Neural crest cell (in vitro differentiated cells): Measurements from ENCODE around the gene ANKS1A. TPM values are rescaled to one million over a fixed set of nuclear protein-coding genes. Genes with fewer than 3 reads are reported as not detected.

Source experiments
- DNase-seq: peaks from one replicate; pipeline ENCODE4 v3.0.0; 2021; ENCODE audit warnings: low read depth, mixed read lengths, low spot score
- H3K27ac Mint-ChIP-seq: one replicate; pipeline ENCODE4 v1.8.0; 2021; ENCODE audit warnings: mild to moderate bottlenecking, mixed read lengths; ENCODE audit not compliant: unreplicated experiment
- H3K27me3 Mint-ChIP-seq: 2 replicates; pipeline ENCODE4 v1.8.0; 2021; ENCODE audit warnings: low read depth, mild to moderate bottlenecking, mixed read lengths
- H3K36me3 Mint-ChIP-seq: 2 replicates; pipeline ENCODE4 v1.8.0; 2021; ENCODE audit warnings: low read depth, mild to moderate bottlenecking, mixed read lengths
- H3K4me1 Mint-ChIP-seq: 2 replicates; pipeline ENCODE4 v1.8.0; 2021; ENCODE audit warnings: mixed read lengths
- H3K4me3 Mint-ChIP-seq: one replicate; pipeline ENCODE4 v1.8.0; 2021; ENCODE audit warnings: mild to moderate bottlenecking, mixed read lengths
- H3K9me3 Mint-ChIP-seq: 2 replicates; pipeline ENCODE4 v1.8.0; 2021; ENCODE audit warnings: mixed read lengths
- total RNA-seq: library from RNA; stranded (reverse); gene quantifications from 2 replicates; pipeline ENCODE4 v1.2.1, GENCODE V29; 2021
- TF ChIP-seq, protein P1 (sequence below): fragments of 200-600 bp; sonication (generic); conservative IDR thresholded peaks from 2 replicates; pipeline ENCODE4 v1.5.0; 2021; ENCODE audit warnings: antibody characterized with exemption, mild to moderate bottlenecking

The ANKS1A gene
- total RNA-seq, 1 donor from 2014 or later, result 33.2 TPM

DNA sequence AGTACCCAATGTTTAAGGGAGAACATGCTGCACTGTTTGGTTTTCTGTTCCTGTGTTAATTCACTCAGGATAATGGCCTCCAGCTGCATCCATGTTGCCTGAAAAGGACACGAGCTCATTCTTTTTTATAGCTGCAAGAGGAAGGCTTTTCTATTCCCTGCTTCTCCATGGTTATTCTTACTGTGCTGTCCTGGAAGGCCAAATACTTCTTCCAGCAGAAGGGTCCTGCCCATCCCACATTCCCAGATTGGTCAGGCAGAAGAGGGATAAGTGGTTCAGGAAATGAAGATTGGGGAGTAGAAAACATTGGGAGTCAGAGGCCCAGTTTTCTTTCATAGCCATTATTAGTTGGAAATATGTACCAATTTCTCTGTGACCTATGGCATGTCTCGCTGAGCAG, 129.7 kb downstream of the ANKS1A start:
- Mint-ChIP-seq H3K36me3 (no peaks in the 10 kb centered on the region), H3K4me3 (no peak overlapping the region), H3K4me1 (peaks cover 40% of the 10 kb centered on the region), H3K27ac (no peak overlapping the region), H3K9me3 (no peaks in the 10 kb centered on the region), H3K27me3 (no peaks in the 10 kb centered on the region)
- TF ChIP-seq, protein P1, sequence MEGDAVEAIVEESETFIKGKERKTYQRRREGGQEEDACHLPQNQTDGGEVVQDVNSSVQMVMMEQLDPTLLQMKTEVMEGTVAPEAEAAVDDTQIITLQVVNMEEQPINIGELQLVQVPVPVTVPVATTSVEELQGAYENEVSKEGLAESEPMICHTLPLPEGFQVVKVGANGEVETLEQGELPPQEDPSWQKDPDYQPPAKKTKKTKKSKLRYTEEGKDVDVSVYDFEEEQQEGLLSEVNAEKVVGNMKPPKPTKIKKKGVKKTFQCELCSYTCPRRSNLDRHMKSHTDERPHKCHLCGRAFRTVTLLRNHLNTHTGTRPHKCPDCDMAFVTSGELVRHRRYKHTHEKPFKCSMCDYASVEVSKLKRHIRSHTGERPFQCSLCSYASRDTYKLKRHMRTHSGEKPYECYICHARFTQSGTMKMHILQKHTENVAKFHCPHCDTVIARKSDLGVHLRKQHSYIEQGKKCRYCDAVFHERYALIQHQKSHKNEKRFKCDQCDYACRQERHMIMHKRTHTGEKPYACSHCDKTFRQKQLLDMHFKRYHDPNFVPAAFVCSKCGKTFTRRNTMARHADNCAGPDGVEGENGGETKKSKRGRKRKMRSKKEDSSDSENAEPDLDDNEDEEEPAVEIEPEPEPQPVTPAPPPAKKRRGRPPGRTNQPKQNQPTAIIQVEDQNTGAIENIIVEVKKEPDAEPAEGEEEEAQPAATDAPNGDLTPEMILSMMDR, result no peak
- no peak for DNase-seq

DNA sequence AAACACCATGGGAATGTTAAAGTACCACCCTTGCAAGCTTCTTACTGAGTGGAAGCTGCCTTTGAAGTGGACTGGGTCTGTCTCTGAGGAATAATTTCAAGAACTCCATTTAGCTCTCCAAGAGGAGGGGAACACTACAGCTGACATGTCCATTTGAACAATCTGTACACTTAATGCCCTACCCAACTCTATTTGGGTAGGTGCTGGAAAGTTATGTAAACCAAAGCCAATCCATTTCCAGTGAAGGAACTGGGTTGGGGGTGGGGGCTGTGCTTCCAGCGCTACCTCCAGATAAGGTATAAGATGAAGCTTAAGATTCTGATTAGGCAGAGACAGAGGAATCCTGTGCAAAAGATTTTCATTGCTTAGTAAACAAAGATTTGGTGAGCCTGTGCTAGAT, 130.1 kb downstream of the ANKS1A start:
- Mint-ChIP-seq H3K36me3 (no peaks in the 10 kb centered on the region), H3K4me3 (no peak overlapping the region), H3K9me3 (no peaks in the 10 kb centered on the region), H3K27me3 (no peaks in the 10 kb centered on the region), H3K27ac (no peak overlapping the region), H3K4me1 (peaks cover 41% of the 10 kb centered on the region)
- DNase-seq, result no peak
- TF ChIP-seq, protein P1, result no peak

DNA sequence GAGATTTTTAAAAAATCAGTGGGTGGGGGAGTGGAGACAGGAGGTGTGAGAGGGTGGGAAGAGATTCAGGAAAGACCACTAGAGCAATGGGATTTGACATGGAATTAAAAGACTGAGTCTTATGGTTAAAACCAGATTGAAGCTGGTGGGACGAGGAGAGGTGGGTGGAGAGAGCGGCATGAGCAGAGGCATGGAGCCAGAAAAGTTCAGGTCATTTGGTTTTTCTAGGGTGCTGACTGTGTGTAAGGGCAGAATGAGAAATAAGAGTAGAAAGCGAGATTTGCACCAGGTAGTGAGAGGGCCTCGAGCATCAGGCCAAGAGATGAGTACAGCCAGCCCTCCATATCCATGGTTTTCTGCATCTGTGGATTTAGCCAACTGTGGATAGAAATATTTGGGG, 130.8 kb downstream of the ANKS1A start:
- no peak overlapping the region for H3K27ac Mint-ChIP-seq
- no peaks in the 10 kb centered on the region for H3K27me3 Mint-ChIP-seq
- H3K4me1 Mint-ChIP-seq, result peaks cover 41% of the 10 kb centered on the region
- TF ChIP-seq, protein P1, result no peak
- no peaks in the 10 kb centered on the region for H3K36me3 Mint-ChIP-seq
- no peak for DNase-seq
- no peak overlapping the region for H3K4me3 Mint-ChIP-seq
- no peaks in the 10 kb centered on the region for H3K9me3 Mint-ChIP-seq

DNA sequence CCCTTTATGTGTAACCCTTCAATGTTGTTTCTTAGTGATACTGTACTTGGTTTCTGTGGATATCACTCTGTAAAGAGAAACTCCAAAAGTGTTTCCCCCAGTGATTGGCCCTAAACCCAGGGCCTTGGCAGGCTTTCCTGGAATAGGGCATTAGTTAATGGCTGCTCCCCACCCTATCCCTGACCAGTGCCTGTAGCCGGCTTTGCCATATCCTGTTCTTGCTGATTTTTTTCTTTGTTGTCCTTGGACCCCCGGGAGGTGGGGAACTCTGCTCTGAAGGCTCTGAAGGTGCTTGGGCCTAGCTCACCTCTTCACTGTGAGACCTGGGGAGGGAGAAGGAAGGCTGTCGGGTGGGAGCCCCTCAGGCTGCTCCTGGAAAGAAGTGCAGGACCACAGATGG, 131.9 kb downstream of the ANKS1A start:
- Mint-ChIP-seq H3K36me3 (no peaks in the 10 kb centered on the region), H3K27me3 (no peaks in the 10 kb centered on the region), H3K9me3 (no peaks in the 10 kb centered on the region), H3K4me1 (peaks cover 47% of the 10 kb centered on the region), H3K27ac (no peak overlapping the region), H3K4me3 (no peak overlapping the region)
- TF ChIP-seq, protein P1, result no peak
- DNase-seq, result no peak

DNA sequence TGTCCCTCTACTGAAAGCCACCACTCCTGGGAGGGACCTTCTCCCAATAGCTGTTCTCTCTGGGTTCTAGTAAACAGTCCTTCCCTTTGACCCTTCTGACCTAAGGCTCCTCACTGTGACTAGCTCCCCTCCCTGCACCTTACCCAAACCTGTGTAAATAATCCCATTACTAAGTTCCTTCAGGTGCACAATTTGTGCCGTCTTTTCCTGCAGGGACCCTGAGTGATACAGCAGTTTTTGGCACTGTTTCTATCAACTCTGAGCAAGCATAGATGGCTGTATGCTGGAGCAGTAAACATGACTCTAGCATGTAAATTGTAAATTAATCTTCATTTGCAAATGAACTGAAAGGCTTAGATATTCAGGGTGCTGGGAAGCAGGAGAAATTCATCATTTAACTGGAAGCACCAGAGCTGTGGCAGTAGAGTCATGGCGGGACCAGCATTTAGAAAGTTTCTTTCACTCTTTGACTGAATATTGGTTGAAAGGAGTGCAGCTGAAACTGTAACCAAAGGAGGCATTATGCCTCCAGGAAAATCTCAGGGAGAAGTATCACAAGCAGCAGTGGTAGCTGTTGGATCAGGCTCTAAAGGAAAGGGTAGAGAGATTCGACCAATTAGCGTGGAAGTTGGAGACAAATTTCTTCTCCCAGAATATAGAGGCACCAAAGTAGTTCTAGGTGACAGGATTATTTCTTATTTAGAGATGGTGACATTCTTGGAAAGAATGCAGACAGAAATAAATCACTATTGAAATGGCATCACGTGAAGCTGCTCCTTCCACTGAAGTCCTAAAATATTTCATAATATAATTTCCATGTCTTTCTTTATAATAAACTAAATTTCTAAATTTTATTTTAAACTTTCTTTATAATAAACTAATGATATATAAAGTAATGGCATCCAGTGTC, 134.3 kb downstream of the ANKS1A start:
- H3K36me3 Mint-ChIP-seq, result no peaks in the 10 kb centered on the region
- TF ChIP-seq, protein P1, result no peak
- peaks cover 48% of the 10 kb centered on the region for H3K4me1 Mint-ChIP-seq
- H3K27ac Mint-ChIP-seq, result no peak overlapping the region
- no peak overlapping the region for H3K4me3 Mint-ChIP-seq
- no peaks in the 10 kb centered on the region for H3K27me3 Mint-ChIP-seq
- H3K9me3 Mint-ChIP-seq, result no peaks in the 10 kb centered on the region
- no peak for DNase-seq
